Hematopoietic multipotent progenitor cell treated with erythropoietin and hydrocortisone succinate and interleukin-3 and kit ligand, for 4 days (in vitro differentiated cells): ENCODE results near the gene LRP3.
"Not testable (repeated sequence)": the region's sequence is repeated elsewhere in the genome, so short reads cannot be mapped to it uniquely, and the experiment has no call there.

ENCODE experiments used
- DNase-seq: peaks from one replicate; pipeline ENCODE4 v3.0.0-alpha.2; 2015

The LRP3 gene

DNA sequence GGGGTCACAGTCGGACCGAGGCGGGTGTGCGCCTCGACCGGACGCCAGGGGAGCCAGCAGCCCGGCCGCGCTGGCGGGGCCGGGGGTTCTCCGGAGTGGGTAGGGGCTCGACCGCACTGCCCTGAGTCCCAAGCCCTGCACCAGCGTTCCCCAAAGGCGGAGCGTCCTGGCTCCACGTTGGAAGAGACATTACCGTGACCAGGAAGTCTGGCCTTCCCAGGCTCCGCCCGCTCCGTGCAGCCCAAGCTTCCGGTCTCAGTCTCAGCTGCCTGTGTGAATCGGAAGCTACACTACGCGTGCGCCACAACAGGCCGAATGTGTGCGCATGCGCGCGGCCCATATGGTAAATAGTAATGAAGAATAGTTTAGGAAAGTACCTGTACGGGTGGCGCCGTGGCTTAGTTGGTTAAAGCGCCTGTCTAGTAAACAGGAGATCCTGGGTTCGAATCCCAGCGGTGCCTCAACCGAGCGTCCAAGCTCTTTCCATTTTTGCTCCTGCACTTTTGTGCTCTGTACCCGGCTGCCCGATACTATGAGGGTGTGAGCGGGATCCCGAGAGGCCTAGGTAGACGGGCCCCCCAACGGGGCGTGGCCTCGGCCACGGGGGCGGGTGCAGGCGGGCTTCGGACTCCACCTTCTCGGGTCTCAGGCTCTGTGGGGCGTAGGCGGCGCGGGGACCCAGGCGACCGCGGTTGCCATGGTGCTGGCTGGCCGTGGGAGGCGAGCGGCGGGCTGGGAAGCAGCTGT lies 17.3 kb upstream of the LRP3 start:
- DNase-seq: peak; percentile 99

DNA sequence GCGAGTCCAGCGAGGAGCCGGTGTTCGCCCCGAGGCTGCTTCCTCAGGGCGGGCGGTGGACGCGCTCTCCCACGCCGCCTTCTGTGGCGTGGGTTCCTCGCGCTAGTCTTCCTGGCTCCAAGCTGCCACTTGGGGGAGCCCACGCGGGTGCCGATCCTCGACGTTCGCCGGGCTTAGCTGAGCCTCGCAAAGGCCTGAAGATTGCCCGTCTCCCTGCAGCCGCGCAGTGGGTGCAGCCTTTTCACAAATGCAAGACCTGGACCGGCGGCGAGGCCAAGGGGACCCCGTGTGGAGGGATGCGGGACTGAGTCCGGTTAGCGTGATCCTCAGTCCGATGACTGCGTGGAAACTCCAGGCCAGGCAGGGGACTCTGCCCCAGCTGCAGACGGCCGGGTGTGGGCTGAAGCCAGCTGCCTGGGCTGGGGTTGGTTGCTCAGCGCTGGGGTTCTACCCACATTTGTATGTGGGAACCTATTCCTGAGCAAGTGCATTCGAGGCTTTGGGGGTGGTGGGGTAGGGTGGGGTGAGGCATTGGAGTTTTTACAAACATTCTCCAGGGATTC lies 16.6 kb upstream of the LRP3 start:
- DNase-seq: peak; percentile 85

DNA sequence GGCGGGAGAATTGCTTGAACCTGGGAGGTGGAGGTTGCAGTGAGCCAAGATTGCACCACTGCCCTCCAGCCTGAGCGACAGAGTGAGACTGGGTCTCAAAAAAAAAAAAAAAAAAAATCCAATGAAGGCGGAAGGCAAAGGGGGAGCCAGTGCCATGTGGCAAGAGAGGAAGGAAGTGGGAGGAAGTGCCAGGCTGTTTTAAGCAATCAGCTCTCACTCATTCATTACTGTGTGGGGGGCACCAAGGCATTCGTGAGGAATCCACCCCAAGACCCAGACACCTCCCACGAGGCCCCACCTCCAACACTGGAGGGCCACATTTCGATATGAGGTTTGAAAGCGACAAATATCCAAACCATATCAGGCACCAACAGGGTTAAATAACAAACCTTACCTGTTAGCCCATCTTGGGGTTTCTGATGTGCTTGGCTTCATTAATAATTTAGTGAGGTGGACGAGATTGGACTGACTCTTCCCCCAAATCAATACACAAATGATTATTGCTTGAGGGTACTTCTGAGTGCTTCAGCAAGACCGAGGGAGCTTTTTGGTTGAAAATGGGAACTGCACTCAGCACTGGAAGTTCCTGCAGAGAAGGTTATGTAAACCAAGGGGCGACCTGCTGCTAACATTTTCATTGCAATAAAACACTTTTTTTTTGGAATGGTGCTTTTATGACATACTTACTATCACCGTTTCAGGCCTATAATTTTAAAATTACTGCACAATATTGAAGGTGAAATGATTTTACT lies 7.5 kb upstream of the LRP3 start:
- DNase-seq: peak; percentile 58

DNA sequence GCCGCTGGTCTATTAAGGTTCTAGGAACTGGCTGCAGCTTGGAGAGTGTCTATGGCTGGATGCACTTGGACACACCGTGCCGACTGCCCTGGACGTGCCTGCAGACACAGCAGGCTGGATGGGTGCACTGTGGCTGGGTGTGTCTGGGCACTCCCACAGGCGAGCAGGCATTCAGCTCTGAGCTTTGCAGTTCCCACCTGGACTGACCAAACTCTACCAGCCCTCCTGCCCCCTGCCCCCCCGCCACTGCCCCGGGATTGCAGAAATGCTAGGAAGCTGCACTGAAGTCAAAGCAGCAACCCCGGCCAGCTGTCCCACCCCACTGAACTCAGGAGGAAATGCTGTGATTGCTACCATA lies 7.0 kb upstream of the LRP3 start:
- no peak for DNase-seq

DNA sequence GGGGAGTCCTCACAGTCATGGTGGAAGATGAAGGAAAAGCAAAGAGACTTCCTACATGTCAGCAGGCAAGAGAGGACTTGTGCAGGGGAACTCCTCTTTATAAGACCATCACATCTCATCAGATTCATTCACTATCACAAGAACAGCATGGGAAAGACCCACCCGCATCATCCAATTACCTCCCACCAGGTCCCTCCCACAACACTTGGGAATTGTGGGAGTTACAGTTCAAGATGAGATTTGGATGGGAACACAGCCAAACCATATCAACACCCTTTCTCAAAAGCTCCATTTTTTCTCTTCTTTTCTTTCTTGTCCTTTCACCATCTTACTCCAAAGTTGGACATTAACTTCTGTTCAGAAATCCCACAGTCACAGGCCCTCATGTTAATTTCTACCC lies 4.7 kb upstream of the LRP3 start:
- no peak for DNase-seq

DNA sequence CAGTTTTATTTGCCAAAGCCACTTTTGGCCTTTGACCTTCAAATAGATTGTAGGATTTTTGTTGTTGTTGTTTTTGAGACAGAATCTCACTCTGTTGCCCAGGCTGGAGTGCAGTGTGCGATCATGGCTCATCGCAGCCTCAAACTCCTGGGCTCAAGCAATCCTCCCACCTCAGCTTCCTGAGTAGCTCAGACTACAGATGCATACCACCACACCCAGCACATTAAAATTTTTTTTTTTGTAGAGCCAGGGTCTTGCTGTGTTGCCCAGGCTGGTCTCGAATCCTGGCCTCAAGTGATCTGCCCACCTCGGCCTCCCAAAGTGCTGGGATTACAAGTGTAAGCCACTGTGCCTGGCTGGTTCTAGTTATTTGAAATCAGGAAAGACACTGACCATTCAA lies 3.0 kb upstream of the LRP3 start:
- DNase-seq: not testable (repeated sequence)

DNA sequence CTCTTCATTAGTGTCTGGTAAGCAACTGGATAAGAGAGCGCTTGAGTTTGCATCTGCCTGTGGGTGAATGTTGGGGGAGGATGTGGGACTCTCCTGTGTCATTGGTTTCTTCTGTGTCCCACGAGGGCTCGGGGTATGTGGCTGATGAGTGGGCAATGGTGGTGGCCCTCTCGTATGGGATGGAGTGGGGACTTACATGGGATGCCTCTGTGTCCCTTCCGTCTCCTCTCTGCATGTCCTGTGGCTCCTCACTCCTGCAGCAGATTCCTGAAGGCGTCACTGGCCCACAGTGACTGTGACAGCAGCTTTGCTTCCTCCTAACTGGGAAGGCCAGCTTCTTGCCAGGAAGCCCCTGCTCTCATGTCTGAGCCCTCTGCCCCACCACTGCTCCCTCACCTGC lies 2.6 kb upstream of the LRP3 start:
- no peak for DNase-seq

DNA sequence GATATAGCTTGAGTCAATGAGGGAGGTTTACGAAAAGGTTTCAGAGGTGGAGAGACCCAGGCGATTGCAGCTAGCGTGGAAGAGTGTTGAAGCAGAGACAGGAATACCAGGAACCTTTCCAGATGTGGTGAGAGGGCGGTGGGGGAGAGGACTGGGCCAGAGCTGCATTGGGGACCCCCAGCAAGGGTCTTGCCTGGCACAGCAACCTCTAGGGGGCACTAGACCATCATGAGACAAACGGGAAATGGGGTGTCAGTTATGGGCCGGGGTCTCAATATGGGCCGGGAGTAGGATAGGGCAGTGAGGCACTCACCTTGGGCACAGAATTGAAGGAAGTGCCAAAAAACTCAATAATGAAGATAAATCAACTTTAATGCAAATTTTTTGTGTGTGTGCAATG lies 2.1 kb upstream of the LRP3 start:
- DNase-seq: no peak

DNA sequence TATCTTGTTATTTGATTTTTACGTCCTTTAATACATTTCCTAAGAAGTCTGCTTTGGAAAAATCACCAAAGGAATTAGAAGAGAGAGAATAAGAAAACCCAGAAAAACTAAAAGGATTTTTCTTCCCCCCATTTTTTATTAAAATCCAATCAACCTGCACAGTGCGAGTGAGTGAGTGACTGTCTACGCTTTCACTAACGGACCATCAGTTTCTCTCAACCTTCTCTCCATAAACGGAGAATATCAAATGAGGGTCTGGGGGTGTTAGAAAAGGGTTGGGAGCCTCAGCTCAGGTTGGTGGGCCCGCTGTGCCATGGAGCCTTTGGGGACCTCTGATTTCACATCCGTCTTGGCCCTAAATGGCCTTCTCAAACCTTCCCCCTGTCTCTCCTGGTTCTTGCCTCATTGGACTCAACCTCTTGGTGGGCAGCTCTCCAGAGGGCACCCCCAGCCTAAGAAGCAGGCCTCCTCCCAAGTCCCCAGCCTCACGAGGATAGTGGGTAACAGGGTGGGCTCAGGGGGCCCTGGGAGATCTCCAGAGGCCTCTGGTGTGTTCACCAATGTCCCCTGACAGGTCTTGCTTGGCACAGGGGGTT lies 763 bp upstream of the LRP3 start:
- DNase-seq: no peak

DNA sequence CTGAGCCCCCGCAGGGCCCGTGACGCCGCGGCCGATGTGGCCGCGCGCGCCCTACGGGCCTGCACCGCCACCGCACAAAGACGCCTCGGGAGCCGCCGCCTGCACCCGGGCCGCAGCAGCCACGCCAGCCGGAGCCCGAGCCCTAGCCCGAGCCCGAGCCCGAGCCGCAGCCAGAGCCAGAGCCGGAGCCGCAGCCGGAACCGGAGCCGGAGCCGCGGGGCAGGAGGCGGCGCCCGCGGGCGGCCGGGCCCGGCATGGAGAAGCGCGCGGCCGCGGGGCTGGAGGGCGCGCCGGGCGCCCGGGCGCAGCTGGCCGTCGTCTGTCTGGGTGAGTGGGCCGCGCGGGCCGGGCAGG lies 379 bp downstream of the LRP3 start:
- DNase-seq: peak; percentile 24

DNA sequence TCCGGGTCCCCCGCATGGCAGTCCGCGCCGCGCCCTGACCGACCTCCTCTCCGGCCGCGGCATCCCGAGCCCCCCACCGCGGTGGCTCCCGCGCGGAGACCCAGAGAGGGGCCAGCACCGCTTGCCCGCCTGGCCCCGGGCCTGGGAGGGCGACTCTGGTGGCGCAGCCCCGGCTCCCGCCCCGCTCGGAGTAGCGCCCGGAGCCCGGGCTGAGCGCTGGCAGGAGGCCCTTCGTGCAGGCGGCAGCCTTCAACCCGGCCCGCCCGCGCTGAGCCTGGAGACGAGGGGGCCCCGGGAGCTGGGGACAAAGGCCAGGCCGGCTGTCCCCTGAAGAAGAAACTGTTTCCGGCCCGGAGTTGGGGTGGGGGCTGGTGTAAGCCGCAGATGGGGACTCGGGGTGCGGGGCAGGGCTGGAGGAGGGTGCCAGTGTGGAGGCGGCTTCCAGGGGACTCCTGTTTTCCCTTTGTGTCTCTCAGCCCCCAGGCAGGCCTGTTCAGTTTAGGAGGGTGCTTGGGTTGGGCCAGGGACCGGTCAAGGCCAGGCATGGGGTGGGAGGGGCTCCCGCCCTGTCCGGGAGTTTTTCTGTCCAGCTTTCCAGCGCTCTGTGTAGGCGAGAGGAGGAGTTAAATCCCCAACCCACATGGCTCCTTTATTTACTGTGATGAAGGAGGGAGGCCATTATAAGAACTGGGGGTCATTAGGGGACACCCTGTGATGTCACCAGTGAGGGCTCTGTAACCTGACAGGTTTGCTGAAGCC lies 935 bp downstream of the LRP3 start:
- peak; percentile 42 for DNase-seq

DNA sequence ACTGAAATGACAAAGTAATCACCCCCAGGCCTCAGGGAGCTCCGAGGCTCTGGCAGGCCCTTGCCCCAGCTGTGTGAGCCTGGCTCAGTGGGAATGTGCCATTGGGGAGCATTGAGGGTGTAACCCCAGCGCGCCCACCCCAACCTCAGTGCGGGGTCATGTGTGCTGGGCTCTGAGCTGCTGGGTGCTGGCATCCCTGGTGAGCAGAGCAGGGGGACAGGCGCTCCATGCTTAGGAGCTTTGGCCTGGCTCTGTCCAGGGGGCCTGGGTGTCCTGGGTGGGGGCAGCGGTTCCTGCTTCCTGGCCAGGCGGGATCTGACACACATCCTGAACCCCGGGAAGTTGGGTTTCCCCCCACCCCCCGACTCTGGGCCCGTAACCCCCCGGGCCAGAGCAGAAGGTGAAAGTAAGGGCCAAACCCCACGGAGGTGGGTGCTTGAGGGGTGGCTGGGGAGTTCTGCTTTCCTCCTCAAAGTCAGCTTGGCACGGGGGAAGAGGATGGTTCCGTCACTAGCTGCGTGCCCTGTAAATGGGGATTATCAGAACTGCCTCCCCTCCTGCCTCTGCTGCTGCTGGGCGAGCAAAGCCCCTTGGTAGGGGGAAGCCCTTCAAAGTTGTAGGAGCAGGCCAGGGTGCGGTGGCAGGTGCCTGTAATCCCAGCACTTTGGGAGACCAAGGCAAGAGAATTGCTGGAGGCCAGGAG lies 1.7 kb downstream of the LRP3 start:
- DNase-seq: no peak

DNA sequence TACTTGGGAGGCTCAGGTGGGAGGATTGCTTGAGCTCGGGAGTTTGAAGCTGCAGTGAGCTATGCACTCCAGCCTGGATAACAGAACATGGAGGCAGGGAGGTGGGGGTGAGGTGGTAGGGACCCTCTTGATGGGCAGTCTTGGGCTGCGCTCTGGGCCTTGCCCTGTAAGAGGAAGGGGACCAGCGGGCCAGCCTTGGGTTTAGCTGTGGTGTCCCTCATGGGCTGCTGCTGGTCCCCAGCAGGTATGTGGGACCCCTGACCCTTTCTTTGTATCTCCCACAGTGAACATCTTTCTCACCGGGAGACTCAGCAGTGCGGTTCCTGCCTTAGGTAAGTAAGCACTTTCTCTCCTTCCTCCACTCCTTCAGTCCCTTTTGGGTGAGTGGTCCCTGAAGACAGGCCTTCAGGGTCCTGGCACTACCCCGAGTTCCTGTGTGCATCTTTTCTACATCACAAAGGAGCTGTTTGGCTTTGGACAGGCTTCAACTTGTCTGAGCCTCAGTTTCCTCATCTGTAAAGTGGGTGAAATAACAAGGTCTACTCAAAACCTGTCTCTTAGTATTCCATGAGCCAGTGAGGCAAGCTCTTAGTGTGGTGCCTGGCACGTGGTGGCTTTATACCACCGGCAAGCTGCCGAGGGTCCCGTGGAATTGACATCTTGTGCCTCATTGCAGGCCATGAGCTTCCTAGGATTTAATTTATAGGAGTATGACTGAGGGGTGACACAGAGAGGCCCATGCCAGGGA lies 2.5 kb downstream of the LRP3 start:
- DNase-seq: no peak

DNA sequence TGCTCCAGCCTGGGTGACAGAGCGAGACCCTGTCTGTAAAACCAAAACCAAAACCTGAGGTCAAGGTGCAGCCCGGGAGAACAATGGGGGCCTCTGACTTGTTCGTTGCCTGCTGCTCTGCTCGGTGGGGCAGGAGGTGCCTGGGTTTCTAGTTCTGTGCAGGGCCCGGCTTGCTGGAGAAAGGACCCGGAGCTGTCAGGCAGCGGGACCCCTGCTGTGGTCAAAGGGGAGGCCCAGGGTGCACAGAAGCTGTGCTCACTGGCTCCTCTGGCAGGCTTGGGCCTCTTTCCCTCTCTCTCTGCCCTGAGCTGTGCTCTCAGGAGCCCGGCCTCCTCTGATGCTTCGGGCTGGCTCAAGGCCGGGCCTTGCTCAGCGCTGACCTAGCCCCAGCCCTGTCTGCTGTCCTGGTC lies 3.5 kb downstream of the LRP3 start:
- no peak for DNase-seq

DNA sequence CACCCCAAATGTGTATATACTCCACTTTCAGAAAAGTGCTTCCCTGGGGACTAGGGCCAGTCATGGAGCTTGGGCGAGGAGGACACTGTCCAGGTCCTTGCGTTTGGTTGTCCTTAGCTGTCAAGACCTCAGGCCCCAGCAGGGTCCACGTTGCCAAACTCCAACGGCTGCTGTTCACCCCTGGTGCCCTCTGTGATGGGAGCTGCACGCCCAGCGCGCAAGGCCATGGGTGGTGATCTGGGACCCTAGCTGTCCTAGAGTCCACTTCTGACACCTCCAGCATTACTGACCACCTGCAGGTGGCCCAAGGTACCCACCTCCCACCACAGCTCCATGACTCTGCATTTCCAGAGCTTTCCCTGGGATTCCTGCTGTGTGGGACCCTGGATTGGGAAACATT lies 4.0 kb downstream of the LRP3 start:
- DNase-seq: no peak

DNA sequence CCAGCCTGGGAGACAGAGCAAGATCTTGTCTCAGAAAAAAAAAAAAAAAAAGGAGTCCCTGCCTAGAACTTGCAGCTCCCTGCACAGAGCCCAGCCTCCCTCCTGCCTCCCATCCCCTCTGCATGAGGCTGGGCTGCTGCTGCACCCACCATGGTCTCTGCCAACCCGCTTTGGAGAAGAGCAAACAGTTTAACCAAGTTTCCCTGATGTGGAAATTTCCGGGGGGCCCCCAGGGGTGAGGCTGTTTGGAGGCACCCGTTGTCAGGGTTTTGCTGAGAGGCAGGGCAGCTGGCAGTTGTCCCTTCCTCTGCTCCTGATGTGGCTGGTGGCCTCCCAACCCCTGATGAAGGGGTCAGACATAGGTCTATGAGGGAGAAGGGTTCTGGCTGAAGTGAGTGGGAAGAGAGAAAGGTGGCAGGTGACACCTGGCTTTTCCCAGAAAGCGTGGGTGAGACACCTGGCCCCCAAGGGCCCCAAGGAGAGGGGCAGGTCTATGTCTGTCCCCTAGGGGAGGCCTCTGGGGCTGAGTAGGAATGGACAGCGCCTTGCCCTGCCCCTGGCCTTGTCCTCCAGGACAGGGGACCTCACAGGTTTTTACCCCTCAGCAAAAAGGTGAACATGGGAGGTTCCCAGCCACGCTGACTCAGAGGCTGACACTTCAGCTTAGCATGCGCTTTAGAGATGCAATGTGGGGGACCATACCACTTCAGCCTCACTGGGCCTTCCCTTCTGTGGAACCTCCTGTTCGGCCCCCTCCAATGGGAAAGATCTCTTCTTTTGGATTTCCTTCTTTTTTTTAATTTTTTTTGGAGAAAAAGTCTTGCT lies 5.5 kb downstream of the LRP3 start:
- DNase-seq: peak; percentile 15

DNA sequence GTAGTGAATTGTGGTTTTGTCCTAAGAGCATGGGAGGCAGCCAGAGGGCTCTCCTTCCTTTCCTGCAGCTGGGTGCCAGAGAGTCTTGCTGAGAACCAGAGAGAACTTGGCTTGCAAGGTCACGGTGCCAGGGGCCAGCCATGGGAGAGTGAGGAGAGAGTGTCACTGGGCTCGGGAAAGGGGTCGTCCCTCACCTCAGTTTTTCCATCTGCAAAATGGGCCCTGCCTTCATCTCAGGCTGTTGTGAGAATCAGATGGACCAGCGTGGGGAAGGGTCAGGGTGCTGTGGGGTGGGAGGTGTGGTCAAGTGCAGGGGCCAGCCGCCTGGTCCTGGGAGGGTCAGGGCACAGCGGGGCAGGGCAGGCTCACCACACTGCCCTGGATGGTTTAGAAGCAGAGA lies 7.3 kb downstream of the LRP3 start:
- no peak for DNase-seq

DNA sequence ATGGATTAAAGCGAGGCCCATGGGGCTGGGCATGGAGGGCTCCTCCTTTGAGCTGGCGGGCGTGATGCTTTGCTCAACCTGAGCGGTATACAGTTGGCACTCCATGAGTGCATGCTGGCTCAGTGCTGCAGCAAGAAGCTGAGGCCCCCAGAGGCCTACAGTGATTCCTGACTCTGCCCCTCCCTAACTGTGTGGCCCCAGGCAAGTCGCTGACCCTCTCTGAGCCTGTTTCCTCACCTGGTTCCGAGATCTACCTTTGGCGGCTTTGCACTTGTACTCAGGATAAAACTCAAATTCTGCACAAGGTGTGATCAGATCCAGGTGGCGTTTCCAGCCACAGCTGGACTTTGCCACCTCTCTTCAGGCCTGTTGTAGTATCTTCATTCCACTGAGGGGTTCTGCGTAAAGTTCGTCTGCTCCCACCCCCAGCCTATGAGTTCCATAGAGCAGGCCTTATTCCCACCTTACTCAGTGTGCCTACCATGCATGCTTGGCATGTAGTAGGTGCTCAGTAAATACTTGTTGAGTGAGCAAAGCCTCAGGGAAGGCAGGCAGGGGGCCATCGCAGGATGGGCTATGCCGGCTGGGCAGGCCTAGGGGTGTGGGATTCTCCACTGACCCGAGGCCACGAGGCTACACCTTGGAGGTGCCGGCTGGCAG lies 7.9 kb downstream of the LRP3 start:
- DNase-seq: no peak

DNA sequence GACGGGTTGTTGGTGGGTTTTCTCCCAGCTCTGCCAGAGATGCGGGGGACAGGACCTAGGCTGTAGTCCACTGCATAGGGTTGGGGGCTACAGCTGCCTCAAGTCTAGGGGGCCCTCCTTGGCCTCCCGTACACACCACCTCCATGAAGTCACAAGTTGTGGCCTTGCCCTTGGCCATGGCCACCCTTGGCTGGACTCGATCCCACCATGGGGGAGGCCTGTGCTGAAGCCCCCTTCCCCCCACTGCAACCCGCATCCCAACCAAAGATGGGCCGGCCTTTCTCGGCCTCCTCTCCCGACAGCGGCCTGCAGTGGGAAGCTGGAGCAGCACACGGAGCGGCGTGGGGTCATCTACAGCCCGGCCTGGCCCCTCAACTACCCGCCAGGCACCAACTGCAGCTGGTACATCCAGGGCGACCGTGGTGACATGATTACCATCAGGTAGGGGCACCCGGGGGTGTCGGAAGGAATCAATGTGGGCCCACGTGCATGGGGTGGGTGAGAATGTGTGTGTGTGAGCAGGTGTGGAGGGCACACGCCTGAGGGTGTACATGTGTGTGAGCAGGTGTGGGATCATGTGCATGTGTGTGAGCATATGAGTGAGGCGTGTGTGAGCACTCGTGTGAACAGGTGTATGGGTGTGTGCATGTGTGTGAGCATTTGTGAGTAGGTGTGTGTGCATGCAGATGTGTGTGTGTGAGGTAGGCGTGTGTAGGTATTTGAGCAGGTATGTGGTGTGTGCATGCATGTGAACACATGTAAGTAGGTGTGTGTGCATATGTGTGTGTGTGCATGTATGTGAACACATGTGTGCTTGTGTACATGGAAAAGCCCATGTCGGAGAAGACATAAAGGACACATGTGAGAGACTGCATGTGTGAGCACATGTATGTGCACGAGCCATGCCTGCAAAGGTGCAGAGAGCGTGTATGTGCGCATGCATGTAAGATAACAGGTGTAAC lies 8.7 kb downstream of the LRP3 start:
- no peak for DNase-seq
